Testis (tissue), 2 donors: ENCODE results near the gene NT5M.

ENCODE experiments used
- POLR2A ChIP-seq: fragments of 450-650 bp; IDR thresholded peaks from one replicate; pipeline ENCODE4 v1.6.1; 2017; ENCODE audit warnings: antibody characterized with exemption, mild to moderate bottlenecking, moderate library complexity
- TF ChIP-seq, protein P1 (sequence below), 3 experiments: fragments of 450-650 bp in 2 of 3; fragments of 200-600 bp in 1 of 3; sonication (generic) in 1 of 3; IDR thresholded peaks; one replicate each; pipeline ENCODE4 v1.5.1; 2016 to 2019; ENCODE audit warnings: antibody characterized with exemption in 3 of 3, mild to moderate bottlenecking in 2 of 3, moderate library complexity in 1 of 3

- TF ChIP-seq, protein P1, sequence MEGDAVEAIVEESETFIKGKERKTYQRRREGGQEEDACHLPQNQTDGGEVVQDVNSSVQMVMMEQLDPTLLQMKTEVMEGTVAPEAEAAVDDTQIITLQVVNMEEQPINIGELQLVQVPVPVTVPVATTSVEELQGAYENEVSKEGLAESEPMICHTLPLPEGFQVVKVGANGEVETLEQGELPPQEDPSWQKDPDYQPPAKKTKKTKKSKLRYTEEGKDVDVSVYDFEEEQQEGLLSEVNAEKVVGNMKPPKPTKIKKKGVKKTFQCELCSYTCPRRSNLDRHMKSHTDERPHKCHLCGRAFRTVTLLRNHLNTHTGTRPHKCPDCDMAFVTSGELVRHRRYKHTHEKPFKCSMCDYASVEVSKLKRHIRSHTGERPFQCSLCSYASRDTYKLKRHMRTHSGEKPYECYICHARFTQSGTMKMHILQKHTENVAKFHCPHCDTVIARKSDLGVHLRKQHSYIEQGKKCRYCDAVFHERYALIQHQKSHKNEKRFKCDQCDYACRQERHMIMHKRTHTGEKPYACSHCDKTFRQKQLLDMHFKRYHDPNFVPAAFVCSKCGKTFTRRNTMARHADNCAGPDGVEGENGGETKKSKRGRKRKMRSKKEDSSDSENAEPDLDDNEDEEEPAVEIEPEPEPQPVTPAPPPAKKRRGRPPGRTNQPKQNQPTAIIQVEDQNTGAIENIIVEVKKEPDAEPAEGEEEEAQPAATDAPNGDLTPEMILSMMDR (IDR thresholded peaks at IDR 0.05) = no peak
- no peak for TF ChIP-seq POLR2A
Measured at GRCh38 chr17:17305281-17305801, 2.2 kb downstream of the NT5M start.
